NOMO-1 treated with DMSO at 0.1 percent for 48 hours (cell line): ENCODE data around the gene DCK.
"Not testable (repeated sequence)": the region's sequence is repeated elsewhere in the genome, so short reads cannot be mapped to it uniquely, and the experiment has no call there.

Experiments
- DNase-seq: peaks from one replicate; lab custom pipeline; 2025; ENCODE audit not compliant: unreplicated experiment; lab: John Stamatoyannopoulos, UW

DCK gene

DNA sequence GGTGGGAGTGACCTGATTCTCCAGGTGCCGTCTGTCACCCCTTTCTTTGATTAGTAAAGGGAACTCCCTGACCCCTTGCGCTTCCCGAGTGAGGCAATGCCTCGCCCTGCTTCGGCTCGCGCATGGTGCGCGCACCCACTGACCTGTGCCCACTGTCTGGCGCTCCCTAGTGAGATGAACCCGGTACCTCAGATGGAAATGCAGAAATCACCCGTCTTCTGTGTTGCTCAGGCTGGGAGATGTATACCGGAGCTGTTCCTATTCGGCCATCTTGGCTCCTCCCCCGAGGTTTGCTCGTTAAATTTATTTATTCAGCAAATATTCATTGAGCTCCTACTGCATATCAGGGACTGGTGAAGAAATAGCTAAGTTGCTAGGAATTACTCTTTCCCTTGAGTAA, 66.1 kb downstream of the DCK start:
- not testable (repeated sequence) for DNase-seq

GRCh38 chr4:71062436-71062835, 69.0 kb downstream of the DCK start:
- DNase-seq: no peak

- DNase-seq: no peak
These were observed 70.3 kb downstream of the DCK start for GRCh38 chr4:71063711-71064110.

DNA sequence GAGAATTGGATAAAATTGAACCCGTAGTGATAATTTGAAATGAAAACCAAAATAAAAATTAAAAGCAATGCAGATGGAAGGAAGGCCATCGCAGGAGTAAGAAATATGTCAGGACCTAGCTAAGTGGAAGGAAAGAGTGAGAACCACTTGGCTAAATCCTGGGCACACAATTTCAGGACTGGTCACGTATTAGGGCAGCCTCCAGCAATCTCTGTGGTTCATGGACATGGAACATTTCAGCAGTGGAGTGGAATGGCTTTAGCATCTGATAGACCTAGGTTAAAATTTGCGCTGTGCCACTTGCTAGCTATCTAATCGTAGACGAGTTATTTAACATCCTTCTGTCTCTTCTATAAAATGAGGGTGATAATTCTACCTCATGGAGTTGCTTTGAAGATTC, 71.1 kb downstream of the DCK start:
- no peak for DNase-seq

GRCh38 chr4:71065991-71066510, 72.6 kb downstream of the DCK start:
- no peak for DNase-seq

GRCh38 chr4:71066737-71067716, 73.6 kb downstream of the DCK start:
- DNase-seq: no peak

GRCh38 chr4:71069063-71069462, 75.6 kb downstream of the DCK start:
- no peak for DNase-seq

- no peak for DNase-seq
These were observed 76.6 kb downstream of the DCK start for GRCh38 chr4:71070015-71070414.

DNA sequence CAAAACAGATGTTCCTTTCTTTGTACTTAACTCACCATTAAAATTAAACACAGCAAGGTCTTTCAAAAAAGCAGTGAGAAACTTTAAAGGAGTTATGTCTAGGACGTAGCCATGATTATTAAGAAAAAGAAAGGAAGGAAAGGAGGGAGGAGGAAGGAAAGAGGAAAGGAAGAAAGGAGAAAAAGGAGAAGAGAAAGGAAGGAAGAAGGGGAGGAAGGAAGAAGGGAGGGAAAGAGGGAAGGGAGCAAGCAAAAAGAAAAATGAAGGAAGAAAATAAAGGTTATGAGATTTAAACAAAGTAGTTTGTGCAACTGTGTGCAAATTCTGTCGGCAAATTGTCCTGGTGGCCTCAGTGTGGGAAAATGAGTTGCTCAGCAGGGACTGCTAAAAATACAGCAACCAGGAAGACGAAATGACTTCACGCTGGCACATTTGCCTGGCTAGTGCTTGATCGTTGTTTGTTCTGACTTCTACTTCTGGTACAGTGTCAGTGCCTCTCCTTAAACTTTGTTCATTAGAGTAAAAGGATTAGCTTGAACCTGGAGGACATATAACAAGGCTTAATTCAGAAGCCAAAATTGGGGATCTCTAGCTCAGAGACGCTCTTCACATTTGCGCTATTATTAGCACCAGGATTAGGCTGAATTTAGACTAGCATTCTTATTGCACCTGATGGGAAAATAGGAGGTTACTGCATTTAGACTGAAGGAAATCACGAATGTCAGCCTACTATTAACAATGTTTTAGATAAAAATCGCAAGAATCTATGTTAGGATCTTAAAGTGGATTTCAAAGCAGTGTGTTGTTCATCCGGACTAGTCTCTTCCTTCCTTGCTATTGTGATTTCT, 81.2 kb downstream of the DCK start:
- no peak for DNase-seq
